Activated CD4-positive, alpha-beta T cell treated with anti-CD3 and anti-CD28 coated beads, Interleukin-2, amount 50 U/mL, for 4 hours (primary cell): ENCODE measurements around the gene PCDHGB6.
"Not testable (repeated sequence)": the region's sequence is repeated elsewhere in the genome, so short reads cannot be mapped to it uniquely, and the experiment has no call there.

Experiments used
- DNase-seq, 2 experiments: peaks; one replicate each; pipeline ENCODE4 v3.0.0-alpha.2; 2020

The PCDHGB6 gene

GRCh38 chr5:141389153-141390042, 18.4 kb upstream of the PCDHGB6 start:
- DNase-seq = no peak

GRCh38 chr5:141392429-141393198, 15.2 kb upstream of the PCDHGB6 start, which contains the start of gene PCDHGA8:
Gene PCDHGA8 (plus strand): TSS chr5:141392633. CDS start chr5:141392814, 181 bp downstream.
- DNase-seq = no peak

- DNase-seq = no peak
Observed at GRCh38 chr5:141393267-141393666, 14.6 kb upstream of the PCDHGB6 start.

GRCh38 chr5:141394401-141395187, 13.2 kb upstream of the PCDHGB6 start:
- DNase-seq = not testable (repeated sequence)

GRCh38 chr5:141397756-141398551, 9.9 kb upstream of the PCDHGB6 start, which contains the start of gene PCDHGB5:
Gene PCDHGB5 (plus strand): TSS chr5:141397947. CDS start chr5:141398128, 181 bp downstream.
- peak in 1 of 2 experiments; percentile 19 for DNase-seq

GRCh38 chr5:141398608-141399007, 9.2 kb upstream of the PCDHGB6 start:
- DNase-seq = no peak

- DNase-seq = no peak
Observed at GRCh38 chr5:141399555-141400258, 8.1 kb upstream of the PCDHGB6 start.

- DNase-seq = no peak
Observed at GRCh38 chr5:141402553-141403243, 5.1 kb upstream of the PCDHGB6 start, which contains the start of gene PCDHGA9. Gene PCDHGA9 (plus strand): TSS chr5:141402778. CDS start chr5:141402953, 175 bp downstream.

- DNase-seq = no peak
Observed at GRCh38 chr5:141403387-141403786, 4.4 kb upstream of the PCDHGB6 start.

GRCh38 chr5:141409598-141410306, 1.9 kb downstream of the PCDHGB6 start:
- DNase-seq = no peak

- no peak for DNase-seq
Observed at GRCh38 chr5:141411575-141411974, 3.8 kb downstream of the PCDHGB6 start.

- peak; percentile 50 to 52 for DNase-seq
Observed at GRCh38 chr5:141412854-141413539, 5.2 kb downstream of the PCDHGB6 start, which contains the start of gene PCDHGA10. Gene PCDHGA10 (plus strand): TSS chr5:141412987. CDS start chr5:141413176, 189 bp downstream.

GRCh38 chr5:141413540-141414069, 5.8 kb downstream of the PCDHGB6 start:
- no peak for DNase-seq

- DNase-seq = not testable (repeated sequence)
Observed at GRCh38 chr5:141414548-141415274, 6.9 kb downstream of the PCDHGB6 start.

GRCh38 chr5:141415275-141415618, 7.4 kb downstream of the PCDHGB6 start:
- not testable (repeated sequence) for DNase-seq

GRCh38 chr5:141417494-141418172, 9.8 kb downstream of the PCDHGB6 start, which contains the start of gene PCDHGB7:
Gene PCDHGB7 (plus strand): TSS chr5:141417677. CDS start chr5:141417860, 183 bp downstream.
- DNase-seq = peak in 1 of 2 experiments; percentile 32
